ENCODE results near the gene KCTD16. TPM values are rescaled to one million over a fixed set of nuclear protein-coding genes. Genes with fewer than 3 reads are reported as not detected.

The KCTD16 gene
- total RNA-seq, 1 experiment from 2014 or later: 0.03 TPM

GRCh38 chr5:144403817-144404420, 233.2 kb downstream of the KCTD16 start:
- in situ Hi-C loops (cut with HindIII; ENCODE audit: low pct_unique_long_range_greater_than_20kb, low sequenced_read_pairs): no loop called here
- no peak for DNase-seq (ENCODE audit: low read depth, low spot score)

- in situ Hi-C loops (cut with HindIII; ENCODE audit: low pct_unique_long_range_greater_than_20kb, low sequenced_read_pairs): no loop called here
- DNase-seq (ENCODE audit: low read depth, low spot score): no peak
Observed at GRCh38 chr5:144404672-144405071, 234.0 kb downstream of the KCTD16 start.

GRCh38 chr5:144405991-144406390, 235.3 kb downstream of the KCTD16 start:
- in situ Hi-C loops (cut with HindIII; ENCODE audit: low pct_unique_long_range_greater_than_20kb, low sequenced_read_pairs): no loop called here
- DNase-seq (ENCODE audit: low read depth, low spot score): no peak

GRCh38 chr5:144406442-144406841, 235.8 kb downstream of the KCTD16 start:
- in situ Hi-C loops (cut with HindIII; ENCODE audit: low pct_unique_long_range_greater_than_20kb, low sequenced_read_pairs): no loop called here
- no peak for DNase-seq (ENCODE audit: low read depth, low spot score)

- in situ Hi-C loops (cut with HindIII; ENCODE audit: low pct_unique_long_range_greater_than_20kb, low sequenced_read_pairs): no loop called here
- DNase-seq (ENCODE audit: low read depth, low spot score): no peak
Observed at GRCh38 chr5:144414202-144415029, 243.7 kb downstream of the KCTD16 start.

GRCh38 chr5:144416196-144416595, 245.5 kb downstream of the KCTD16 start:
- DNase-seq (ENCODE audit: low read depth, low spot score): no peak
- in situ Hi-C loops (cut with HindIII; ENCODE audit: low pct_unique_long_range_greater_than_20kb, low sequenced_read_pairs): no loop called here

- no peak for DNase-seq (ENCODE audit: low read depth, low spot score)
- in situ Hi-C loops (cut with HindIII; ENCODE audit: low pct_unique_long_range_greater_than_20kb, low sequenced_read_pairs): no loop called here
Observed at GRCh38 chr5:144418719-144419118, 248.0 kb downstream of the KCTD16 start.

- in situ Hi-C loops (cut with HindIII; ENCODE audit: low pct_unique_long_range_greater_than_20kb, low sequenced_read_pairs): no loop called here
- no peak for DNase-seq (ENCODE audit: low read depth, low spot score)
Observed at GRCh38 chr5:144421411-144421810, 250.7 kb downstream of the KCTD16 start.

GRCh38 chr5:144422018-144422727, 251.5 kb downstream of the KCTD16 start:
- no peak for DNase-seq (ENCODE audit: low read depth, low spot score)
- in situ Hi-C loops (cut with HindIII; ENCODE audit: low pct_unique_long_range_greater_than_20kb, low sequenced_read_pairs): no loop called here

- in situ Hi-C loops (cut with HindIII; ENCODE audit: low pct_unique_long_range_greater_than_20kb, low sequenced_read_pairs): no loop called here
- no peak for DNase-seq (ENCODE audit: low read depth, low spot score)
Observed at GRCh38 chr5:144427866-144428265, 257.2 kb downstream of the KCTD16 start.

GRCh38 chr5:144428326-144428725, 257.7 kb downstream of the KCTD16 start:
- no peak for DNase-seq (ENCODE audit: low read depth, low spot score)

GRCh38 chr5:144429405-144429804, 258.7 kb downstream of the KCTD16 start:
- in situ Hi-C loops (cut with HindIII; ENCODE audit: low pct_unique_long_range_greater_than_20kb, low sequenced_read_pairs): no loop called here
- DNase-seq (ENCODE audit: low read depth, low spot score): no peak

More at GRCh38 chr5:144428326-144428725, 257.7 kb downstream of the KCTD16 start:
- in situ Hi-C loops (cut with HindIII; ENCODE audit: low pct_unique_long_range_greater_than_20kb, low sequenced_read_pairs): no loop called here

- in situ Hi-C loops (cut with HindIII; ENCODE audit: low pct_unique_long_range_greater_than_20kb, low sequenced_read_pairs): no loop called here
- DNase-seq (ENCODE audit: low read depth, low spot score): no peak
Observed at GRCh38 chr5:144429905-144430304, 259.2 kb downstream of the KCTD16 start.

- in situ Hi-C loops (cut with HindIII; ENCODE audit: low pct_unique_long_range_greater_than_20kb, low sequenced_read_pairs): no loop called here
- DNase-seq (ENCODE audit: low read depth, low spot score): no peak
Observed at GRCh38 chr5:144433140-144433822, 262.6 kb downstream of the KCTD16 start.

GRCh38 chr5:144433893-144434292, 263.2 kb downstream of the KCTD16 start:
- in situ Hi-C loops (cut with HindIII; ENCODE audit: low pct_unique_long_range_greater_than_20kb, low sequenced_read_pairs): no loop called here
- no peak for DNase-seq (ENCODE audit: low read depth, low spot score)

- in situ Hi-C loops (cut with HindIII; ENCODE audit: low pct_unique_long_range_greater_than_20kb, low sequenced_read_pairs): no loop called here
- no peak for DNase-seq (ENCODE audit: low read depth, low spot score)
Observed at GRCh38 chr5:144436007-144436406, 265.3 kb downstream of the KCTD16 start.

GRCh38 chr5:144438237-144438636, 267.6 kb downstream of the KCTD16 start:
- in situ Hi-C loops (cut with HindIII; ENCODE audit: low pct_unique_long_range_greater_than_20kb, low sequenced_read_pairs): no loop called here
- no peak for DNase-seq (ENCODE audit: low read depth, low spot score)

GRCh38 chr5:144448457-144448856, 277.8 kb downstream of the KCTD16 start:
- in situ Hi-C loops (cut with HindIII; ENCODE audit: low pct_unique_long_range_greater_than_20kb, low sequenced_read_pairs): no loop called here
- no peak for DNase-seq (ENCODE audit: low read depth, low spot score)

All from SK-MEL-5 (cell line).